ENCODE measurements around the gene LRRC74B.

The LRRC74B gene

GRCh38 chr22:21014202-21014725 is 31.5 kb upstream of the LRRC74B start:
- DNase-seq (ENCODE audit: low read depth), result peak; percentile 79

GRCh38 chr22:21014726-21015465 is 30.9 kb upstream of the LRRC74B start, which contains the start of gene P2RX6:
Gene P2RX6 (plus strand): TSS chr22:21015165. CDS start chr22:21015175, 10 bp downstream.
- no peak for DNase-seq (ENCODE audit: low read depth)

GRCh38 chr22:21015466-21016006 is 30.2 kb upstream of the LRRC74B start:
- no peak for DNase-seq (ENCODE audit: low read depth)

- DNase-seq (ENCODE audit: low read depth), result no peak
Measured at GRCh38 chr22:21016644-21017420, 28.9 kb upstream of the LRRC74B start.

GRCh38 chr22:21018314-21018713 is 27.4 kb upstream of the LRRC74B start:
- no peak for DNase-seq (ENCODE audit: low read depth)

GRCh38 chr22:21020802-21021429 is 24.8 kb upstream of the LRRC74B start:
- DNase-seq (ENCODE audit: low read depth), result no peak

- no peak for DNase-seq (ENCODE audit: low read depth)
Measured at GRCh38 chr22:21022507-21022906, 23.2 kb upstream of the LRRC74B start.

GRCh38 chr22:21022955-21023614 is 22.7 kb upstream of the LRRC74B start:
- DNase-seq (ENCODE audit: low read depth), result no peak

- DNase-seq (ENCODE audit: low read depth), result no peak
Measured at GRCh38 chr22:21025266-21025665, 20.5 kb upstream of the LRRC74B start.

GRCh38 chr22:21025763-21026755 is 19.7 kb upstream of the LRRC74B start:
- DNase-seq (ENCODE audit: low read depth), result no peak

- DNase-seq (ENCODE audit: low read depth), result no peak
Measured at GRCh38 chr22:21026783-21027692, 18.7 kb upstream of the LRRC74B start.

- DNase-seq (ENCODE audit: low read depth), result no peak
Measured at GRCh38 chr22:21028277-21029251, 17.2 kb upstream of the LRRC74B start.

- no peak for DNase-seq (ENCODE audit: low read depth)
Measured at GRCh38 chr22:21029486-21030025, 16.2 kb upstream of the LRRC74B start.

- no peak for DNase-seq (ENCODE audit: low read depth)
Measured at GRCh38 chr22:21030032-21030431, 15.7 kb upstream of the LRRC74B start.

GRCh38 chr22:21030621-21031544 is 14.9 kb upstream of the LRRC74B start:
- no peak for DNase-seq (ENCODE audit: low read depth)

- no peak for DNase-seq (ENCODE audit: low read depth)
Measured at GRCh38 chr22:21031545-21032036, 14.2 kb upstream of the LRRC74B start.

All from T-helper 22 cell (primary cell).